NCI-H1436 (cell line): ENCODE data around the gene GNG8.
A peak's percentile ranks its signal among the peaks of the same experiment; 100 is the strongest.

Experiments
- DNase-seq: peaks from one replicate; lab custom pipeline; 2025; lab: John Stamatoyannopoulos, UW

GNG8 gene

GRCh38 chr19:46602392-46603194 lies 33.4 kb downstream of the GNG8 start:
- no peak for DNase-seq

- no peak for DNase-seq
Observed at GRCh38 chr19:46601318-46602224, 34.4 kb downstream of the GNG8 start, which contains the start of gene CALM3. CALM3 (plus strand) TSS chr19:46601330; CDS start chr19:46601435, 105 bp downstream.

GRCh38 chr19:46600384-46601317 lies 35.4 kb downstream of the GNG8 start:
- DNase-seq = peak; percentile 96

- no peak for DNase-seq
Observed at GRCh38 chr19:46599716-46600373, 36.2 kb downstream of the GNG8 start.

- DNase-seq = no peak
Observed at GRCh38 chr19:46598372-46598917, 37.6 kb downstream of the GNG8 start.

- DNase-seq = no peak
Observed at GRCh38 chr19:46596008-46596407, 40.0 kb downstream of the GNG8 start.

- DNase-seq = no peak
Observed at GRCh38 chr19:46591870-46592269, 44.1 kb downstream of the GNG8 start.

- DNase-seq = no peak
Observed at GRCh38 chr19:46591254-46591653, 44.7 kb downstream of the GNG8 start.

GRCh38 chr19:46587861-46588260 lies 48.1 kb downstream of the GNG8 start:
- no peak for DNase-seq

- no peak for DNase-seq
Observed at GRCh38 chr19:46586294-46586693, 49.7 kb downstream of the GNG8 start.

GRCh38 chr19:46585539-46585938 lies 50.5 kb downstream of the GNG8 start:
- no peak for DNase-seq
